Activated CD8-positive, alpha-beta memory T cell treated with anti-CD3 and anti-CD28 coated beads for 24 hours (primary cell): ENCODE results near the gene TPCN1.

Experiments used
- DNase-seq: peaks from one replicate; pipeline ENCODE4 v3.0.0-alpha.2; 2020

Gene TPCN1

GRCh38 chr12:113266106-113266895, 45.0 kb downstream of the TPCN1 start:
- DNase-seq, result no peak

- DNase-seq, result no peak
Measured at GRCh38 chr12:113267621-113268020, 46.4 kb downstream of the TPCN1 start.

DNA sequence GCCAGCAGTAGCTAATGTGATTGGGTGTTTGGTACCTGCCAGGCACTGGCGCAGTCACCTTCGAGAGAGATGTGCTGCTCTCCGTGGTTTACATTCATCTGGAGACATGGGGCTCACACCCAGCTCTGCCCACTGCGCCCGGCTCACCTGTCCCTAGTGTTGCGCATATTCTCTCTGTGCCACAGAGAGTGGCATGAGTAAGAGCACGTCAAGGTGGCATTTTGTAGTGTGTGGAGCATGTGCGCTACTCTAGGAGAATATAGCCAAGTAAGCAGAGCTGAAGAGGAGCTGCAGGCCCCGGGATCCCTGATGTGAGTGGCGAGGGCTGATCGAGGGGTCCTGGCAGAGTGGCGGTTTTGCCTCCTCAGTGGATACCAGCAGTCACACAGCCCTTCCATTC, 46.9 kb downstream of the TPCN1 start:
- no peak for DNase-seq

DNA sequence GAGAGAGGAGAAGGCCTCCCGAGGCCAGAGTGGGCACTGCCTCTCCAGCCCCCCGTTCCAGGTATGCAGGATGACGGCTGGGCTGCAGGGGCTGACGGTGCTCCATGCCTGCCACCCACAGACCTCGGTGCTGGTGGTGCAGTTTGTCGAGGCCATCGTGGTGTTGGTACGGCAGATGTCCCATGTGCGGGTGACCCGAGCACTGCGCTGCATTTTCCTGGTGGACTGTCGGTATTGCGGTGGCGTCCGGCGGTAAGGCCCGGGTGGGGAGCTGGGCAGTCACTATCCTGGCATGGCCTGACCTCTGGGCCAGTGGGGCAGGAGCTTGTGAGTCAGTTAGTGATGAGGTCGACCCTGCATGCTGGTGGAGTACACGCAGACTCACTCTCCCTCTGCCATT, 47.4 kb downstream of the TPCN1 start:
- no peak for DNase-seq

DNA sequence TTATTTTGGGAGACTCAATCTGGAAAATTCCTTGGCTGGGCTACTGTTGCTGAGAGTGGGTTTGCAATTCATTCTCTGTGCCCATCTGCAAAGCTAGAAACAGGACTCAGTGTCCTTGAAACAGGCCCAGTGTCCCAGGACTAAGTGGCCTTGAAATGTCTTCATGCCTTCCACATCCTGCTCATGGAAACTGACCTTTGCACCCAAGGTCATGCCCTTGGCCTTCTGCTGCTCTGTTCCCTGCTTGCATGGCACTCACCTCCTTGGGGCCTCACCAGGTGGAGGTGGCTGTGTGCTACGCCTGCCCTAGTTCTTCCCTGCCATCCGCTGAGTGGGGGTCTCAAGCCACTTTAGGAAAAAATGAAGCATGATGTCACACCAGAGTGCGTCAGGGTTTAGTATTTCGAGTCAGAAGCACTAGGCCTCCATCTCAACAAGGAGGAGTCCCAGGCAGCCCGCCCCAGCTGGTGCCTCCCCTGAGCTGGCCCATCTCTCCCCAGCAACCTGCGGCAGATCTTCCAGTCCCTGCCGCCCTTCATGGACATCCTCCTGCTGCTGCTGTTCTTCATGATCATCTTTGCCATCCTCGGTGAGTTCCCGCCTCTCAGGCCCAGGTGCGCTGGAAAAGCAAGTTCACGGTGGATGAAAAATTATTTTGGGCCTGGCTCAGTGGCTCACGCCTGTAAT, 48.1 kb downstream of the TPCN1 start:
- no peak for DNase-seq

GRCh38 chr12:113270709-113271009, 49.4 kb downstream of the TPCN1 start:
- no peak for DNase-seq

DNA sequence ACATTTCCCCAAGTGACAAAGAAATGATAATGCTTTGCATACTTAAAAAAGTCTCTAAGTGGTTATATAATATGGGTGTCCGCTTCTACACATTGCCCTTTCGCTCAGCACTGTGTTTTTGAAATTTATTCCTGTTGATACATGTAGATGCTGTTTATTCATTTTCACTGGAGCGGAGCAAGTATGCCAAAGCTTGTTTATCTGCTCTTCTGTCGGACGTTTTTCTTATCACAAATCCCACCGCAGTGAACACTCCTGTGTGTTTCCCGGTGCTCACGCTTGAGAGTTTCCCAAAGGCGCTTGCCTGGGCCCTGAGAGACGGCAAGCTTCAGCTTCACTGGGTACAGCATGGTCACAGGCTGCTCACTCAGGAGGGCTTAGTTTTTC, 50.2 kb downstream of the TPCN1 start:
- DNase-seq, result no peak

DNA sequence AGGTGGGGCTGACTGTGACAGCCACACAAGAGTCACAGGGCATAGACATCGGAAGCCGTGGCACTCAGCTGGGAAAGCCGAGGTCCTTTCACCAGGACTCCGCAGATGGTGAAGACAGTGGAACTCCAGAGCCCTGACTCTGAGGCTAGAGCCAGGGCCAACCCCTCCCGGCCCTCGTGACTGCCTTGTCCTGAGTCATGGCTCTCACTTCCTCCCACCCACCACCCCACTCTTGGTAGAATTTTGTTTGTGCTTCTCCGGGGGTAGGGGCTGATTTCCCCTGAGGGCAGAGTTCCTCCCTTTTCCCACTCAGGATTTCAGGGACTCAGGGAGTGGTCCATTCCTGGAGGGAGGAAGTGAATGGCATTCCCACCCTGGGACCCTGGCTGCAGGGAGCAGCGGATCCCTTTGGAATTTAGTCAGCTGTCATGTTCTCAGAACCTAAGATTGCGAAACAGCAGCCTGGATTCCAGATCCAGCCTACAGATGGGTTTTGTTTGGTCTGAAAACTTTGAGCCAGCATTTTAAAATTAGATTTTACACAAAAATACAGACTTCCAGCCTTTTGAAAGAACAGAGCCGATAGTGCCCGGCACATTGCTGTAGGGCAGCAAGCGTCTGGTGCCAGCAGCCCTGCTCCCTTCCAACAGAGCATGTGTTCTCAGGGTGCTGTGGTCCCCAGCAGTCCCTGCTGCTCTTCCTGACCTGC, 50.7 kb downstream of the TPCN1 start:
- DNase-seq, result no peak

DNA sequence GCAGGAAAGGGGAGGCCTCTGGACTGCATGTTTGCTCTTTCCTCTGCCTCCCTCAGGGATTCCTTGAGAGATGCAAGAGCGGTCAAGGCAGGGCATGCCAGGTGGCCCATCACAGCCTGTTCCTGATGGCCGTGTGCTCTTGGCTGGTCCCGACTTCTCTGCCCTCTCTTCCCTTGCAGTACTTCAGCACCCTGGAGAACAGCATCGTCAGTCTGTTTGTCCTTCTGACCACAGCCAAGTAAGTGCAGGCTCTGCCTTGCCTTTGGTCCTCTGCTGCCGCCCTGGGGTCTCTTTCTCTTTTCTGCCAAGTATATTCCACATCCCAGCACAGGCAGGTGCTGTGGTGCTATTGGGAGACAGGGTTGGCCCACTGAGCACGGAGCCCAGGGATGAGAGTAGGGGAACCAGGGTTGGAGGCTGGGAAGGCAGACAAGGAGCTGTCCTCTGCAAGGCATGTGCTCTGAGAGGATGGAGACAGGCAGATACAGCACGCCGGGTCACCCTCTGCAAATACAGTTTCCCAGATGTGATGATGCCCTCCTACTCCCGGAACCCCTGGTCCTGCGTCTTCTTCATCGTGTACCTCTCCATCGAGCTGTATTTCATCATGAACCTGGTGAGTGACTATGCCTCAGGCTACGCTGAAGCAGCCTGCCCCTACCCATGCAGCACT, 51.9 kb downstream of the TPCN1 start:
- no peak for DNase-seq

DNA sequence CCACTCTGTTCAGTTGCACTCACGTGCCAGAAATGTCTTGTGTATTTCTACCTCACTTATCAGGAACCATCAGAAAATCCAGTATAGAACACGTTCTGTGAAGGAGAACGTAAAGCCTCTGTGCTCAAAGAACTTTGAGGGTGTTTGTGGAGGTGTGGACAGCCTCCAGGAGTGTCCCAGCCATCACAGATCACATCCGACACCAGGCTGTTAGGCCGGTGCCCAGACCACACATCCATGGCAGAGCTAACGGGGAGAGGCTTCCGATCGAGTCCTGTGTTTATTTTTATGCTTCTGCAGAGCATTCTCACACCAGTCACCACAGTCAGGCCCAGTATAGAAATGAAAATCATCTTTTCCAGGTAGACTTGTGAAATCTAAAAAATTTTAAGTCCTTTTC, 53.6 kb downstream of the TPCN1 start:
- DNase-seq, result no peak

DNA sequence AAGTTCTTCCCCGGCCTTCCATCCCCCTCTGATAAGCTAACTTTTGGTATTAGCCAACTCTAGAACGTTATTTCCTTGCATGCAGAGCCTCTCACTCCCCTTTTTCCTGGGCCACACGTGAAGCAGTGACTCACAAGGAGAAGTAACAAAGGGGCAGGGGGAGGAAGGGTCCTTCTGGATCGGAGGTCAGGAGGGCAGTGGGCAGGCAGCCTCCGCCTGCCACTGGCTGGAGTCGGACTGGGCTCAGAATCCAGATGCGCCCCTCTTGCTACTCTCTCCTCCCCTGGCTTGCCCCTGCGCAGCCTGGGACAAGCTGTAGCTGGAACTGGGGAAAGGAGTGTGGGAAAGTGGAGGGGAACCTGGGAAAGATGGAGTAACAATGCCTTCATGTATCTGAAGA, 55.0 kb downstream of the TPCN1 start:
- DNase-seq, result no peak

GRCh38 chr12:113276946-113277500, 55.8 kb downstream of the TPCN1 start:
- DNase-seq, result no peak

- DNase-seq, result no peak
Measured at GRCh38 chr12:113277511-113277910, 56.2 kb downstream of the TPCN1 start.

DNA sequence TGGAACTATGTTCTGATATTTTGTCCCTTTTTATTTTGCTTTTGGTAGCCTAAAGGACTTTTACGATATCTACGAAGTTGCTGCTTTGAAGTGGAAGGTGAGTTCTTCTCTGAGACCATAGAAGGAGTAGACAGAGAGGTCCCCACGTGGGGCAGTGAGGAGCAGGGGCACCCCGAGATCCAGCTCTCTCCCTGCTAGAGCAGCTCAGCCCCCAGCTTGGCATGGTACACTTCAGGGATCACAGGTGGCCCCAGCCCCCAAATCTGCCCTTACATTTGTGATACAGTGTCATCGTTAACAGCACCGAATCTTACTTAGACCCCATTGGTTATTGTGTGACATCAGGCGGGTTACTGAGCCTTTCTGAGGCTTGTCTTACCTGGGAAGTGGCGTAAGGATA, 56.9 kb downstream of the TPCN1 start:
- no peak for DNase-seq

DNA sequence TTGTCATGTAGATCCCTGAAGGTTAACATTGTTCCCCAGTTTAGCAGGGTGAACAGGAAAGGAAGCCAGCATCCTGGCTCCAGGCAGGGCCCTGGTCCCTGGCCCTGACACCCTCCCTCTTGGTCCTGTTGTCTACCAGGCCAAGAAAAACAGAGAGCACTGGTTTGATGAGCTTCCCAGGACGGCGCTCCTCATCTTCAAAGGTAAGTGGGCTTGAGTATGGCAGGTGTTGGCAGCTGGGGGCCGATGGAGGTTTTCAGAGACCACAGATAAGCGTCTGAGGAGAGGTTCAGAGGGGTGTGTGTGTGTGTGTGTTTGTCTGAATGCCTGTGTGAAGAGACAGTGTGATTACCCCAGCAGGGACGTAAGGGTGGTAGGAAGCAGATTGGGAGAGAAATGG, 57.4 kb downstream of the TPCN1 start:
- DNase-seq, result no peak

DNA sequence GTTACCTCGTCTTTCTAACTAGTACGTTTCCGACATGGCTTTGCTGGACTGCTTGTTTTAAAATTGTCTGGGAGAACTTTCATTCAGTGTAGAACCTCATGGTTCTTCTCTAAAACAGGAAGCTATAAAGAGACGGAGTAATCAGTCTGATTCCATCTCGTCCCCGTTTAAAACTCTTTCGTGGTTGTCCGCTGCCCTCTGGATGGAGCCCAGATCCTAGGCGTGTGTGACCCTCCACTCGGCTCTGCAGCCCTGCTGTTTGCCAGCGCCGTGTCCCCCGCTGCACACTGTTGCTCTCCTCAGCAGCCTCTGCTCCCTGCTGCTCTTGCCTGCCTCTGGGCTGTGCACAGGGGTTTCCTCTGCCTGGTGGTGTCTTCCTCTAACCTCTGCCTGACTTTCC, 63.5 kb downstream of the TPCN1 start:
- DNase-seq, result no peak

DNA sequence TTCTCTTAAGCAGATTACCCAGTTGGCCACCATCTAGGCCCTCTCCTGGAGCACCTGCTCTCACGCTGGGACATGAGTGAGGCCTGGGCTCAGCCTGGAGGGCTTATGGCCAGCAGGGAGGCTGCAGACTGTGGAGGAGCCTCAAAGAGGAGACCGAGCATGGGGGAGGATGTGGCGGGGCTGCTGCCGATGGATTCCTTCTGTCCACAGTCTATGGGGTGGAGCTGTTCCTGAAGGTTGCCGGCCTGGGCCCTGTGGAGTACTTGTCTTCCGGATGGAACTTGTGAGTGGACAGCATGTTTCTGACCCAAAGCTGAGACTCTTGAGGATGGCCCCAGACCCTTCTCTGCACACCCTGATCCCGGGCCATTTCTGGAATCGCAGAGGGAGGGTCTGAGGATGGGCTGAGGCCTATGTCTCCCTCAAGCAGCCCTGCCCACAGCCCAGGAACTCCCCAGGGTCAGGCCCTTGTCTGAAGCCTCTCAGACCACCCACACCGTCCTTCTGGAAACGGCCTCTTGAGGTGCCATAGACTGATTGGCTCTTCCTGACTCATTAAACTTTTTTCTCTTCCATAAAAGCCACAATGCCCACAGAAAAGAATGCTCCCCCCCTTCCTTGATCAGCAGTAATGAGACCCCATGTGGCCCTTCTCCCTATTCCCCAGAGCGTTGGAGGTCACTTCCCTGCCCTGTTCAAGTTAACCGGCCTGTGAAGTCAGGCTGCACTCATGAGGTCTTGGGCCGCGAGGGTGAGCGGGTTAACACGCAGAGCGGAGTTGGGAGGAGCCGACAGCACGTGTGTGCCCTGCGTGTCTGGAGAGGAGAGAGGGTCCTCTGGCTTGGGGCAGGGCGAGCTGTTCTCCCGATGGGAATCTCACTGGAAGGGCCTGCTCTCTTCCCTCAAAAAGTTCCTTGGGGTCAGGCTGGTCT, 64.7 kb downstream of the TPCN1 start:
- no peak for DNase-seq

DNA sequence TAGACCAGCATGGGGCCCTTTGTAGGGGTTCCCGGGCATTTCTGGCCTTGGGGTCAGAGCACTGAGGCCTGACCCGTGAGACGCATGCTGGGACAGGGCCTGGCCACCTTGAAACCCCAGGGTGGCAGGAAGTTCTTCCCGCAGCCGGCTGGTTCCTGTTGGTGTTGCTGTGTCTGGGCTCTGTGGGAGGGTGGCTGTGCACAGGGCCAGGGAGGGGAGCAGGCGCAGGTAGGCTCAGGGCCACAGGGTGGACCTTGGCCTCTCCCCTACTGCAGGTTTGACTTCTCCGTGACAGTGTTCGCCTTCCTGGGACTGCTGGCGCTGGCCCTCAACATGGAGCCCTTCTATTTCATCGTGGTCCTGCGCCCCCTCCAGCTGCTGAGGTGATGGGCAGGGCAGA, 65.4 kb downstream of the TPCN1 start:
- DNase-seq, result no peak

- DNase-seq, result no peak
Measured at GRCh38 chr12:113287146-113287898, 66.1 kb downstream of the TPCN1 start.

GRCh38 chr12:113287899-113288282, 66.6 kb downstream of the TPCN1 start:
- no peak for DNase-seq

GRCh38 chr12:113289361-113289760, 68.1 kb downstream of the TPCN1 start:
- DNase-seq, result no peak

GRCh38 chr12:113290506-113290905, 69.2 kb downstream of the TPCN1 start:
- DNase-seq, result no peak
